ENCODE data around the gene MBP. TPM values are rescaled to one million over a fixed set of nuclear protein-coding genes. Genes with fewer than 3 reads are reported as not detected.

Gene MBP
- total and polyA plus RNA-seq, 2 donors (not counting 3 experiments of a cell fraction or from before 2014, with no cell fraction given): 1.7 to 2.3 TPM

DNA sequence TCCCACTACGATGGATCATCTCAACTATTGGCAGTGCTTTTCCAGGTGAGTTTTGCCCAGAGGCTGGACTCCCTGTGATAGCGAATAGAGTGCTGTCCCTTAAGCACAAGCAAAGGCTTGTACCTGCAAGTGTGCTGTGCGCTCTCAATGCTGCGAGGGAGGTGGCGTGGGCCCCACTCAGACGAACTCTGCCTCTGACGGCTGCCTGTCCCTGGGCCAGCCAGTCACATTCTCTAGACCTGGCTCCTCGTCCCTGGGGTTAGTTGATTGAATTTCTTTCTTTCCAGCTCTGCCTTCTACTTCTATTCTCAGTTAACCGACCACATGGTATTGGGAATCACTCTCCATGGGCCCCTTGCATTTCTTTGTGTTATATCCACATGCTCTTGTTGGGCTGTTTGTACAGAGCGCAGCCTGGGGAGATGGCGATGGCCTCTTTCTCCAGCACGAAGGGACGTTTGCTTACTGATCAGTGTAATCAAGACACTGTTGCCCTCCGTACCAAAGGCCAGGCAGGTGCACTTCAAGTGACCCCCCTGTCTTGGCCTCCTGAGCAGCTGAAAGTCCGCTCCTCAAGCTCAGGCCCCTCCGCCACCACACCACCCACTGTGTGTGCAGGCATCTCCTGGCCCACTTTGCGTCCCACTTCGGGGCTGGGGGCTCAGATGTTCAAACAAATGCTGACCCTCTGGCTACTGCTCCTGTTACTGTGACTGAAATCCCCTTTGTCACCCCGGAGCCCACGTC lies 158.9 kb downstream of the MBP start:
- no peaks in the 10 kb centered on the region for H4K20me1 ChIP-seq (replicated peaks; ENCODE audit: control insufficient read depth, extremely low read depth, insufficient read depth, low read length)
- H2AFZ ChIP-seq (ENCODE audit: low read depth, low read length): no peak overlapping the region
- no peaks in the 10 kb centered on the region for H3K27me3 ChIP-seq (ENCODE audit: control insufficient read depth in 2 of 2, insufficient read depth in 2 of 2, low read length in 2 of 2)
- no peak for DNase-seq (ENCODE audit: low read depth, low spot score)
- no peaks in the 10 kb centered on the region for H3K4me1 ChIP-seq (ENCODE audit: control insufficient read depth, extremely low read depth, insufficient read depth, low read length)
- FAIRE-seq: no peak
- dilution Hi-C loops (cut with MboI; ENCODE audit: extremely low pct_ligation_motif_present, low sequenced_read_pairs) (no loop called here), intact Hi-C loops (cut with micrococcal nuclease) (no loop called here)
- H3K4me2 ChIP-seq (ENCODE audit: insufficient read depth, low read length): no peak overlapping the region
- H3K9ac ChIP-seq (replicated peaks; ENCODE audit: extremely low read depth, insufficient read depth, low read length): no peak overlapping the region
- ChIA-PET POLR2A (no interaction called here), CTCF (interaction anchor here (1.2 kb wide), 1 partner anchor 9 kb away, joined by 4 read pairs; no protein-coding TSS in a partner anchor)
- no TSS peak for BruUV-seq (replicated peaks)
- no peaks in the 10 kb centered on the region for H3K9me1 ChIP-seq (replicated peaks; ENCODE audit: control insufficient read depth, extremely low read depth, insufficient read depth, low read length)
- no peaks in the 10 kb centered on the region for H3K36me3 ChIP-seq (ENCODE audit: control insufficient read depth in 2 of 2, extremely low read depth in 1 of 2, insufficient read depth in 2 of 2, low read length in 2 of 2)
- no peak overlapping the region for H3K27ac ChIP-seq (ENCODE audit: insufficient read depth, low read depth, low read length)
- TF ChIP-seq, protein P1, sequence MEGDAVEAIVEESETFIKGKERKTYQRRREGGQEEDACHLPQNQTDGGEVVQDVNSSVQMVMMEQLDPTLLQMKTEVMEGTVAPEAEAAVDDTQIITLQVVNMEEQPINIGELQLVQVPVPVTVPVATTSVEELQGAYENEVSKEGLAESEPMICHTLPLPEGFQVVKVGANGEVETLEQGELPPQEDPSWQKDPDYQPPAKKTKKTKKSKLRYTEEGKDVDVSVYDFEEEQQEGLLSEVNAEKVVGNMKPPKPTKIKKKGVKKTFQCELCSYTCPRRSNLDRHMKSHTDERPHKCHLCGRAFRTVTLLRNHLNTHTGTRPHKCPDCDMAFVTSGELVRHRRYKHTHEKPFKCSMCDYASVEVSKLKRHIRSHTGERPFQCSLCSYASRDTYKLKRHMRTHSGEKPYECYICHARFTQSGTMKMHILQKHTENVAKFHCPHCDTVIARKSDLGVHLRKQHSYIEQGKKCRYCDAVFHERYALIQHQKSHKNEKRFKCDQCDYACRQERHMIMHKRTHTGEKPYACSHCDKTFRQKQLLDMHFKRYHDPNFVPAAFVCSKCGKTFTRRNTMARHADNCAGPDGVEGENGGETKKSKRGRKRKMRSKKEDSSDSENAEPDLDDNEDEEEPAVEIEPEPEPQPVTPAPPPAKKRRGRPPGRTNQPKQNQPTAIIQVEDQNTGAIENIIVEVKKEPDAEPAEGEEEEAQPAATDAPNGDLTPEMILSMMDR (IDR thresholded peaks at IDR 0.05; ENCODE audit: extremely low read depth in 1 of 2, insufficient read depth in 1 of 2, low read depth in 1 of 2, low read length in 2 of 2): no peak
- TF ChIP-seq MYC (IDR thresholded peaks at IDR 0.05; ENCODE audit: low read depth, low read length) (no peak), GATA2 (IDR thresholded peaks at IDR 0.05; ENCODE audit: insufficient read depth, insufficient read length, low read depth, low read length) (no peak), FOS (IDR thresholded peaks at IDR 0.05; ENCODE audit: borderline replicate concordance, insufficient read depth, low read length) (no peak), JUN (IDR thresholded peaks at IDR 0.05; ENCODE audit: borderline replicate concordance, insufficient read depth, insufficient read length, low read depth) (no peak), POLR2AphosphoS5 (IDR thresholded peaks at IDR 0.05; ENCODE audit: insufficient read depth, low read depth, low read length) (no peak), EZH2 (IDR thresholded peaks at IDR 0.05; ENCODE audit: borderline replicate concordance, low read depth, low read length, severe bottlenecking) (no peak), POLR2A (IDR thresholded peaks at IDR 0.05; ENCODE audit: low read depth, low read length) (no peak)
- TF ChIP-seq, protein P2, sequence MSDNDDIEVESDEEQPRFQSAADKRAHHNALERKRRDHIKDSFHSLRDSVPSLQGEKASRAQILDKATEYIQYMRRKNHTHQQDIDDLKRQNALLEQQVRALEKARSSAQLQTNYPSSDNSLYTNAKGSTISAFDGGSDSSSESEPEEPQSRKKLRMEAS (IDR thresholded peaks at IDR 0.05; ENCODE audit: insufficient read depth, insufficient read length): no peak
- H3K9me3 ChIP-seq (replicated peaks; ENCODE audit: control insufficient read depth, insufficient read depth, low read length): no peaks in the 10 kb centered on the region
- no peak overlapping the region for H3K4me3 ChIP-seq (replicated peaks in 1 of 3; ENCODE audit: insufficient read depth in 1 of 3, low read depth in 1 of 3, low read length in 3 of 3)
- no peaks in the 10 kb centered on the region for H3K79me2 ChIP-seq (ENCODE audit: control insufficient read depth, insufficient read depth, low read length)

Data from endothelial cell of umbilical vein (primary cell).